ENCODE data around the gene RIOK2.

The RIOK2 gene

GRCh38 chr5:97120195-97120594 is 62.9 kb downstream of the RIOK2 start:
- DNase-seq, result no peak

GRCh38 chr5:97119007-97119390 is 64.0 kb downstream of the RIOK2 start:
- no peak for DNase-seq

- no peak for DNase-seq
Observed at GRCh38 chr5:97118261-97119006, 64.6 kb downstream of the RIOK2 start.

GRCh38 chr5:97115932-97116331 is 67.1 kb downstream of the RIOK2 start:
- DNase-seq, result no peak

GRCh38 chr5:97112230-97112629 is 70.8 kb downstream of the RIOK2 start:
- no peak for DNase-seq

- DNase-seq, result no peak
Observed at GRCh38 chr5:97111616-97112015, 71.4 kb downstream of the RIOK2 start.

- DNase-seq, result no peak
Observed at GRCh38 chr5:97111004-97111403, 72.0 kb downstream of the RIOK2 start.

Data from cerebellar nuclear complex (tissue), 1 donor.